ENCODE measurements around the gene CTF1. TPM values are rescaled to one million over a fixed set of nuclear protein-coding genes. Genes with fewer than 3 reads are reported as not detected.
"Not testable (repeated sequence)": the region's sequence is repeated elsewhere in the genome, so short reads cannot be mapped to it uniquely, and the experiment has no call there.

Gene CTF1, protein sequence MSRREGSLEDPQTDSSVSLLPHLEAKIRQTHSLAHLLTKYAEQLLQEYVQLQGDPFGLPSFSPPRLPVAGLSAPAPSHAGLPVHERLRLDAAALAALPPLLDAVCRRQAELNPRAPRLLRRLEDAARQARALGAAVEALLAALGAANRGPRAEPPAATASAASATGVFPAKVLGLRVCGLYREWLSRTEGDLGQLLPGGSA
- total RNA-seq, result 0.17 and 0.70 TPM in 2 replicates

DNA sequence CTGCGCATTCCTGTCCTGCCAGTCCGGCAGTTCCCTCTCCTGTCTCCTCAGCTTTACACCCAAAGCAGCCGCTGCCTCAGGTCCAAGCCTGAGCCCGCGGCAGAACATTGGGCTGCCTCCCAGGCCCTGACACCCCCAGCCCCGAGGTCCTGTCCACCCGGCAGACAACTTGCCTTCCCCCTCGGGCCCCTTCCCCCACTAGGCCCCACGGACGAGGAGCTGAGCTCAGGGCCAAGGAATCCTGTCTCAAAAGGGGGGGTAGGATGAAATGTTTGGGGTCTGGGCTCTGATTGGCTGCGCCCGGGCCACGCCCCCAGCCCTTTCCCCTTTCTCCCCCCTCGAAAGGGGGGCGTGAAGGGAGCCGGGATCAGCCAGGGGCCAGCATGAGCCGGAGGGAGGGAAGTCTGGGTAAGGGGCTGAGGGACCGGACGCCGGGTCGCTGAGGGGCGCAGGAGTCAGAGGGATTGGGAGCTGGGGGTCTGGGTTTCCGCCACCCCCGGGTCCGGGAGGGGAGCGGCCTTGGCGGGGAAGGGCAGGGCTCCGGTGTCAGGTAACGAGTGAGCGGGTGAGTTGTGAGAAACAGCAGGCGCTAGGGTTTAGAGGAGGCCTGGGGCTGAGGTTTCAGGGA lies at the start of gene CTF1:
TSS of gene CTF1 (plus strand) at position 354 of the 628 bp plus-strand sequence. CDS start at position 384, 30 bp downstream.
- peak; percentile 54 for DNase-seq

GRCh38 chr16:30846649-30847402 lies 49.6 kb upstream of the CTF1 start:
- no peak for DNase-seq

- DNase-seq, result no peak
Observed at GRCh38 chr16:30850246-30850645, 46.2 kb upstream of the CTF1 start.

GRCh38 chr16:30853758-30854157 lies 42.7 kb upstream of the CTF1 start:
- no peak for DNase-seq

- no peak for DNase-seq
Observed at GRCh38 chr16:30858111-30858495, 38.3 kb upstream of the CTF1 start.

DNA sequence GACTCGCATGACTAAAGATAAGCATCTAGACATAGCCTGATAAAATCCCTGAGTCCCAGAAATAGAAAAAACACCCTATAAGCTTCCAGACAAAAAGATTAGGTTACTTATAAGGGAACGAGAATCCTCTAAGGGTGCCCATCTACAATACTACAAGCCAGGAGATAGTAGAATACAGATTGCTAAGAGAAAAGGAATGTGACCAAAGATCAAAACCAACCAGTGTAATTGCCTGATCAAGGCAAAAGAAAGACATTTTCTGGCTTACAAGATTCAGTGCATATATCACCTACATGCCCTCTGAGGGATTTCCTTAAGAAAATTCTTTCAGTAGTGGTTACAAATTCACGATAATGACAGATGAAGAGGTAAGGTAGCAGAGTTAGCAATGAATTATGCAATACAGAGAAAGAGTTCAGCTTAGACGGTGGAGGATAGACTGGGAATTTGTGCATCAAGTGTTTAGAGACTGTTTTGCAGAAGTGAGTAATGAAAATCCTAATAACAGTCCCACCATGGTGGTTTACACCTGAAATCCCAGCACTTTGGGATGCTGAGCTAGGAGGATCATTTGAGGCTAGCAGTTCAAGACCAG lies 37.5 kb upstream of the CTF1 start:
- no peak for DNase-seq

DNA sequence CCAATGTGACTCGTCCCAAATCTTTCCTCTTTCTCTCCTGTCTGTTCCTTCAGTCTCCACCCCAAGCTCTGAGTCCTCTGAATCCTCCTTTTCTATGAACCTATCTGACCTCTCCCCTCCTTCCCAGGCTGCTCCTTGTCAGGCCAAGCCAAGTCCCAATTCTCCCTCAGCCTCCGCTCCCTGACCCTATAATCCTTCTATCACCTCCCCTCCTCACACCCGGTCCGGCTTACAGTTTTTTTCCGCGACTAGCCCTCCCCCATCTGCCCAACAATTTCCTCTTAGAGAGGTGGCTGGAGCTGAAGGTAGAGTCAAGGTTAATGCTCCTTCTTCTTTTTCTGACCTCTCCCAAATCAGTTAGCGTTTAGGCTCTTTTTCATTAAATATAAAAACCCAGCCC lies 35.7 kb upstream of the CTF1 start:
- DNase-seq, result not testable (repeated sequence)

- not testable (repeated sequence) for DNase-seq
Observed at GRCh38 chr16:30863178-30863577, 33.2 kb upstream of the CTF1 start.

GRCh38 chr16:30866031-30866430 lies 30.4 kb upstream of the CTF1 start:
- DNase-seq, result no peak

GRCh38 chr16:30867747-30868146 lies 28.7 kb upstream of the CTF1 start:
- peak; percentile 26 for DNase-seq

GRCh38 chr16:30870904-30871303 lies 25.5 kb upstream of the CTF1 start:
- no peak for DNase-seq

GRCh38 chr16:30874244-30874820 lies 22.1 kb upstream of the CTF1 start:
- DNase-seq, result no peak

GRCh38 chr16:30874821-30875717 lies 21.3 kb upstream of the CTF1 start:
- peak; percentile 94 for DNase-seq

- DNase-seq, result peak; percentile 48
Observed at GRCh38 chr16:30875871-30876801, 20.3 kb upstream of the CTF1 start.

- DNase-seq, result peak; percentile 28
Observed at GRCh38 chr16:30876867-30877266, 19.5 kb upstream of the CTF1 start.

DNA sequence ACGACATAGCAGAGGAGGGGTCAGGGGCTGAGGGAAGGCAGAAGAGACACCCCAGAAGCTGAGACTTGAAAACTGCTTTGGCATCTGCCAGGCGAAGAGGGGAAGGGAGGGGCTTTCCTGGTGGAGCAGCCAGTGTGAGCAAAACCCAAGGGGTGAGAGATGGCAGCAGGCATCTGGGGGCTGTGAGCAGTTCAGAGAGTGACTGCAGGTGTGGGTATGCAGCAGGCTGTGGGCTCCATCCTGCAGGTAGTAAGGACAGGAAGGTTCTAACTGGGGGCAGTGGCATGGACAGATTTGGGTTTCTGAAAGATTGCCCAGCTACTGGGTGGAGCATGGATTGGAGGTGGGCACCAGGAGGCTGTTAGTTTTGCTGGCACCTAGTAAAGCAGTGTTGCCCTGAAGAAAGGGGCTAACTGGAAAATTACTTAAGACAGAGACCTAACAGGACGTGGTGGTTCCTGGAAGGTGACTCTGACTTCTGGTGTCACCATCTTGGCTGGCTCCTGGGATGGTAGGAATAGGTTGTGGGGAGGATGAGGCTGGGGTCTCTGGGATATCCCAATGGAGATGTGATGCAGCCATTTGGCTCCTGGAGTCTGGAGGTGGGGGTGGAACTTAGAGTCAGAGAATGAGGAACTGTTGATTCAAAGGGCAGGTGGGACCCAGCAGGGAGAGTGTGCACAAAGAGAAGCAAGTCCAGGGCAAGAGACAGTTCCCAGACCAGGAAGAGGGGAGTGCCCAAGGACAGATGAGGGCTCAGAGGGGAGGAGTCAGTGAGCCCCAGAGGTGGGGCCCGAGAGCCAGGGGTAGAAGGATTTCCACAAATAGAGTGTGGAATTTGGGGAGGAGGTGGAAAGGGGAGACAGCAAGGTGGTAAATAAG lies 13.7 kb upstream of the CTF1 start:
- no peak for DNase-seq

DNA sequence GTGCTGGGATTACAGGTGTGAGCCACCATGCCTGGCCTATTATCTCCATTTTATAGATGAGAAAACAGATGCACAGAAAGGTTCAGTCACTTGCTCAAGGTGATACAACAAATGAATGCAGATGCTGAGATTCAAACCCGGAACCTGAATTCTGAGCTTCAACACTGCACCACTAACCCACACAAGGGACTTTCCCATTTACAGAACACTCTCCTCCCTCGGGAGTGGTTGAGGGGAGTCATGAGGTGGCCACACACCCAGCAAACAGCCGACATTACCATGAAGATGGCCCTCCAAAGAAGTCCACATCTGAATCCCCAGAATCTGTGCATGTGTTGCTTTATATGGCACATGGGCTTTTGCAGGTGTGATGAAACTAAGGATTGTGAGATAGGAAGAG lies 11.7 kb upstream of the CTF1 start:
- DNase-seq, result no peak

GRCh38 chr16:30885196-30885595 lies 11.2 kb upstream of the CTF1 start:
- no peak for DNase-seq

GRCh38 chr16:30886145-30886544 lies 10.3 kb upstream of the CTF1 start:
- no peak for DNase-seq

- no peak for DNase-seq
Observed at GRCh38 chr16:30887927-30888326, 8.5 kb upstream of the CTF1 start.
